Neural cell (in vitro differentiated cells): ENCODE measurements around the gene PDGFA.

Source experiments
- EP300 ChIP-seq: fragments of 450-650 bp; conservative IDR thresholded peaks from 2 replicates; pipeline ENCODE4 v1.6.1; 2014; ENCODE audit warnings: antibody characterized with exemption, mild to moderate bottlenecking, moderate library complexity; ENCODE audit not compliant: poor library complexity, severe bottlenecking
- EZH2 ChIP-seq: fragments of 200-600, 300-800 bp; shearing (Covaris generic), sonication (generic); IDR thresholded peaks from 2 replicates; pipeline ENCODE4 v1.6.1; 2014; ENCODE audit warnings: antibody characterized with exemption, low read length, borderline replicate concordance, mild to moderate bottlenecking; ENCODE audit not compliant: insufficient read depth, poor library complexity, severe bottlenecking
- TF ChIP-seq, protein P1 (sequence below): fragments of 450-650 bp; IDR thresholded peaks from 2 replicates; pipeline ENCODE4 v1.5.1; 2014; ENCODE audit warnings: antibody characterized with exemption, mild to moderate bottlenecking, moderate library complexity; ENCODE audit not compliant: poor library complexity, severe bottlenecking

- TF ChIP-seq EZH2 (no peak), EP300 (no peak)
- TF ChIP-seq, protein P1, sequence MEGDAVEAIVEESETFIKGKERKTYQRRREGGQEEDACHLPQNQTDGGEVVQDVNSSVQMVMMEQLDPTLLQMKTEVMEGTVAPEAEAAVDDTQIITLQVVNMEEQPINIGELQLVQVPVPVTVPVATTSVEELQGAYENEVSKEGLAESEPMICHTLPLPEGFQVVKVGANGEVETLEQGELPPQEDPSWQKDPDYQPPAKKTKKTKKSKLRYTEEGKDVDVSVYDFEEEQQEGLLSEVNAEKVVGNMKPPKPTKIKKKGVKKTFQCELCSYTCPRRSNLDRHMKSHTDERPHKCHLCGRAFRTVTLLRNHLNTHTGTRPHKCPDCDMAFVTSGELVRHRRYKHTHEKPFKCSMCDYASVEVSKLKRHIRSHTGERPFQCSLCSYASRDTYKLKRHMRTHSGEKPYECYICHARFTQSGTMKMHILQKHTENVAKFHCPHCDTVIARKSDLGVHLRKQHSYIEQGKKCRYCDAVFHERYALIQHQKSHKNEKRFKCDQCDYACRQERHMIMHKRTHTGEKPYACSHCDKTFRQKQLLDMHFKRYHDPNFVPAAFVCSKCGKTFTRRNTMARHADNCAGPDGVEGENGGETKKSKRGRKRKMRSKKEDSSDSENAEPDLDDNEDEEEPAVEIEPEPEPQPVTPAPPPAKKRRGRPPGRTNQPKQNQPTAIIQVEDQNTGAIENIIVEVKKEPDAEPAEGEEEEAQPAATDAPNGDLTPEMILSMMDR, result no peak
These were observed 12.1 kb upstream of the PDGFA start for GRCh38 chr7:531777-532176.
